MM.1S (cell line): Measurements from ENCODE around the gene H6PD.

Experiments
- EZH2 ChIP-seq: fragments of 300-600 bp; sonication (generic); optimal IDR thresholded peaks from 2 replicates; pipeline ENCODE3; 2017; ENCODE audit warnings: low read depth, mild to moderate bottlenecking, antibody characterized with exemption, low read length, mixed read lengths
- TF ChIP-seq, protein P1 (sequence below): fragments of 300-600 bp; sonication (generic); IDR thresholded peaks from 2 replicates; pipeline ENCODE4 v1.5.1; 2016; ENCODE audit warnings: antibody characterized with exemption, low read length, mixed read lengths

DNA sequence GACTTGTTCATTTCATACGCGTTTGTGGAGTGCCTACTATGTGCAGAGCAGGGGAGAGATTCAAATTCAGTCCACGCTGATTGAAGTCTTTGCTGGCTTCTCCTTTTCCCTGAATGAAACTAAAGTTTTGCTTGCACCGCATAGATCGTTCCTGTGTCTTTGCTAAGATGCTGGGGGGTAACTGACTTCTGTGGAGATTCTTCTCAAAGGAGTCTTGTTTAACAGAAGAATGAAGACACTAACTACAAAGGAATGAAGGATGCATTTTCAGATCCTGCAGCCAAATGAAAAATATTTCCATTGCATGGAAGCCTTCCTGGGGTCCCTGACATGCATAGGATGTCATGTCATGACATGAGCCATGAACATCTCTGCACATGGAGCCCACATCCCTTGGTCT, 26.9 kb upstream of the H6PD start:
- TF ChIP-seq, protein P1, sequence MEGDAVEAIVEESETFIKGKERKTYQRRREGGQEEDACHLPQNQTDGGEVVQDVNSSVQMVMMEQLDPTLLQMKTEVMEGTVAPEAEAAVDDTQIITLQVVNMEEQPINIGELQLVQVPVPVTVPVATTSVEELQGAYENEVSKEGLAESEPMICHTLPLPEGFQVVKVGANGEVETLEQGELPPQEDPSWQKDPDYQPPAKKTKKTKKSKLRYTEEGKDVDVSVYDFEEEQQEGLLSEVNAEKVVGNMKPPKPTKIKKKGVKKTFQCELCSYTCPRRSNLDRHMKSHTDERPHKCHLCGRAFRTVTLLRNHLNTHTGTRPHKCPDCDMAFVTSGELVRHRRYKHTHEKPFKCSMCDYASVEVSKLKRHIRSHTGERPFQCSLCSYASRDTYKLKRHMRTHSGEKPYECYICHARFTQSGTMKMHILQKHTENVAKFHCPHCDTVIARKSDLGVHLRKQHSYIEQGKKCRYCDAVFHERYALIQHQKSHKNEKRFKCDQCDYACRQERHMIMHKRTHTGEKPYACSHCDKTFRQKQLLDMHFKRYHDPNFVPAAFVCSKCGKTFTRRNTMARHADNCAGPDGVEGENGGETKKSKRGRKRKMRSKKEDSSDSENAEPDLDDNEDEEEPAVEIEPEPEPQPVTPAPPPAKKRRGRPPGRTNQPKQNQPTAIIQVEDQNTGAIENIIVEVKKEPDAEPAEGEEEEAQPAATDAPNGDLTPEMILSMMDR: no peak
- no peak for TF ChIP-seq EZH2
